HTERT RPE-1 (cell line): ENCODE data around the gene TMIE.

Experiments used
- in situ Hi-C: fragments of 300-500 bp; cut with MboI; formaldehyde crosslinking; loops from 4 replicates; pipeline ENCODE4 v1.14.3; 2020; ENCODE audit warnings: low sequenced_read_pairs

TMIE gene

DNA sequence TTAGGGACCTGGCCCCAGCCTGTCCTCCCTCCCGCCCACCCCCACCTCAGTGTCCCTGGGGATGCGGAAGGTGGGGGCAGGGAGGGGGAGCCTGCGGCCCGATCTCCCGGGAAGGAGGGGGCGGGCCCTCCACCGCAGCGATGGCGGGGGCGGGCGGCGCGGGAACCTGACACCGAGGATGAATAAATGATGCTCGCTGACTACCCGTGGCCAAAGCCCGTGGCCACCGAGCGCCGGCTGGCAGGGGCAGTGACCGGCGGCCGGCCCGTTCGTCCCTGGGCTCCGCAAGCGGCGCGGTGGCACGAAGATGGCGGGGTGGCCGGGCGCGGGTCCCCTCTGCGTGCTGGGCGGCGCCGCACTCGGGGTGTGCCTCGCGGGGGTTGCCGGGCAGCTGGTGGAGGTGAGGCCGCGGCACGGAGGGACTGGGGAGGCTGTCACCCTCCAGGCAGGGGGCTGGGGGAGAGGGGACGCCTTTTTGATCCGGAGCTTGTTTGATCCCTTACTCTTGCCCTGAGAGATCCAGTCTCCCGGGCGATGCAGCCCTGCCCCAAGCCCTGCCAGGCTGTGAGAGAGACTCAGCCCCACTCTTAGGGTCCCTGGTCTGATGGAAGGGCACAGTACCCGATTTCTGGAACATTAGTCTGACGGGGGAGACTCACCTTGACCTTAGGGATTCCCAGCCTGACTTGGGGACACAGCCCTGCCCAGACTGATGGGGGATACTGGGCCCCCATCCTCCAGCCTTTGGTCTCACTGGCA is at the start of gene TMIE:
Gene TMIE, plus strand, starts transcription at position 212 of the 759 bp plus-strand sequence. Its CDS starts 96 bp downstream, at position 308.
- in situ Hi-C loops = no loop called here

DNA sequence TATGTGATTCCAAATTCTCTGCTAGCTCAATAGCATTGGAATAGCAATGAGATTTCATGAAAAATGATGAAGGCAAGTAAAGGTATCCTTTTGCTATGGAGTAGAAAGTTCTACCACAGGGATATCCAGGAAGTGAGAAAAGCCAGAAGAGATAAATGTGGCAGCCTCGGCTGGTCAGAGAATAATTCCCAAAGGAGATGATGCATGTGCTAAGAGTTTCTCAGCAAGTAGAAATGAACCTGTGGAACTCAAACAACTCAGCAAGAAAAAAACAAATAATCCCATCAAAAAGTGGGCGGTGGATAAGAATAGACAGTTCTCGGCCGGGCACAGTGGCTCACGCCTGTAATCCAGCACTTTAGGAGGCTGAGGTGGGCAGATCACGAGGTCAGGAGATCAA is 45.9 kb upstream of the TMIE start:
- in situ Hi-C loops = no loop called here

DNA sequence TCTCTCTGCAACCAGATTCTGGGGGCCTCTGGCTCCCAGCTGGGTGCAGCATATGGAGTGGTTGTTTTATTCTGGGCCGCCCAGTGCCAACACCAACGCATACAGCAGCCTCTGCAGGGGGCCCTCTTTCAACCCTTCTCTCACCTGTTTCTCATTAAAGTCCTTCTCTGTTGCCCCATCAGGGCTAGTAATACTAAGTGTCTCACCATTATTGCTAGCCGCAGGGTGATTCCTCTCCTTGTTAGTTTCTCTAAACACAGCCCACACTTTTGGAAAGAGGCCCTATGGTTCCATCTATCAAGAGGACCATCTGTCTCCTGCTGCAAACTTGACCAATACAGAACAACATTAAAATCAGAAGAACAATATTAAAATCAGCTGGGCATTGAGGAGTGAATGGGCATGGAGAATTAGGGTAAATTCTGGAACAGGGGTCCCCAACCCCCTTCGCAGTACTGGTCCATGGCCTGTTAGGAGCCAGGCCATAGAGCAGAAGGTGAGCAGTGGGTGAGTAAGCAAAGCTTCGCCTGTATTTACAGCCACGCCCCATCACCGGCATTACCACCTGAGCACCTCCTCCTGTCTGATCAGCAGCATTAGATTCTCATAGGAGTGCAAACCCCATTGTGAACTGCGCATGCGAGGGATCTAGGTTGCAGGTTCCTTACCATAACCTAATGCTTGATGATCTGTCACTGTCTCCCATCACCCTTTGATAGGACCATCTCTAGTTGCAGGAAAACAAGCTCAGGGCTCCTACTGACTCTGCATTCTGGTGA is 44.2 kb upstream of the TMIE start:
- in situ Hi-C loops = no loop called here

- in situ Hi-C loops = no loop called here
Measured at GRCh38 chr3:46659285-46659684, 41.9 kb upstream of the TMIE start.

DNA sequence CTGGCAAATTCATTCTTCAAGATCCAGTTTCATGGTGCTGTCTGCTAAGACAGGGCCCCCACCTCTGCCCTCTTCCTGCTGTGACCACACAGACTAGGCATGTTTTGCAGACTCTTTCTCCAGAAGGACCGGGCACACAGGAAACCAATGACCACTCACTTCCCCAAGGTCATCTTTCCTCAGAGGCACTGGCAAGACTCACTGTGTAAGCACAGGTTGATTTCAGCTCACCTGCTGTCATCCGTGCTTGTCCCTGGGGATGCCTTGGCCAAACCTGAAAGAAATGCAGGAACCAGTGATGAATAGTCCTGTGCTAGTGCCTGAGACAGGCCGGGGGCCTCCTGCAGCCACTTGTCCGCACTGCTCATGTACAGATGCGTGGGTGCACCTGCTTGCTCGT is 41.2 kb upstream of the TMIE start:
- in situ Hi-C loops = no loop called here

DNA sequence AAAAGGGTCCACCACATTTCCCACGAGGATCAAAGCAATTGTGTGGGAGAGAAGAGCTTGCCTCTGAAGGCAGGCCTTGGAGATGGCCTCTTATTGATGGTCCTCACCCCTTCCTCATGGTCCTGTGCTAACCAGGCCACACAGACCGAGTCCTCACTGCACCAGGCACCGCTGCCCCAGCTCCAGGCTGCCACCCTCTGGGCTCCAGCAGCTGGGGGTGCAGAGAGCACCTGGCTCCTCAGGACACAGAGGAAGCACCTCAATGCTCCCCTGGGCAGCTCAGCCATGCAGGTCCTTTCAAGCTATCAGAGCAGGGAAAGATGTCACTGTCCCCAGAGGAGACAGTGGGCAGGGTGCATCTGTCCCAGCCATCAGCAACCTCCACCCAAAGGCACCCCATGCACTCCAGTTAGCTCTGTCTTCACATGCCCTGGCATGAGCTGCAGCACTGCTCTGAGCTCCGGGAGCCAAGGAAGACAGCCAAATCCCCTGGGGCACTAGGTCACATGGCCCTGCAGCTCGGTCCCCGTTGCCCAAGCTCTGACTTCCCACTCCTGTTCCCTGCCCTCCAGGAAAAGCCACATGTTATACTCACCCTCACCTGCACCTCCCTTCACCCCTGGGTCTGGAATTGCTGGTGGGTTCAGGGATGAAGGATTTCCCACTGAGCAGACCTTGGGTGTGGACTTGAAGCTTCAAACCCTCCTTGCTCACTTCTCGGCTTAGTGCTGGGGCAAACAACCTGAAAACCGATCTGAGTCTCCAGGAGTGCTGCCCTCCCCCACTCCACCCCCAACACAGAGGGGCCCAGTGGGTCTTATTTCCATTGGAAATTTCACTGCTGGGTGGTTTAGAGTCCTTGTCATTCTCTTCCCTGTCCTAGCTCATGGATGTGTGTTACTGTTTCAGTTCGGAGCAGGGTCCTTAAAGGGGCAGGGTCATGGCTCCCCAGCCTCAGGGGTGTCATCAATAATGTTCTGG is 40.4 kb upstream of the TMIE start:
- in situ Hi-C loops = no loop called here

DNA sequence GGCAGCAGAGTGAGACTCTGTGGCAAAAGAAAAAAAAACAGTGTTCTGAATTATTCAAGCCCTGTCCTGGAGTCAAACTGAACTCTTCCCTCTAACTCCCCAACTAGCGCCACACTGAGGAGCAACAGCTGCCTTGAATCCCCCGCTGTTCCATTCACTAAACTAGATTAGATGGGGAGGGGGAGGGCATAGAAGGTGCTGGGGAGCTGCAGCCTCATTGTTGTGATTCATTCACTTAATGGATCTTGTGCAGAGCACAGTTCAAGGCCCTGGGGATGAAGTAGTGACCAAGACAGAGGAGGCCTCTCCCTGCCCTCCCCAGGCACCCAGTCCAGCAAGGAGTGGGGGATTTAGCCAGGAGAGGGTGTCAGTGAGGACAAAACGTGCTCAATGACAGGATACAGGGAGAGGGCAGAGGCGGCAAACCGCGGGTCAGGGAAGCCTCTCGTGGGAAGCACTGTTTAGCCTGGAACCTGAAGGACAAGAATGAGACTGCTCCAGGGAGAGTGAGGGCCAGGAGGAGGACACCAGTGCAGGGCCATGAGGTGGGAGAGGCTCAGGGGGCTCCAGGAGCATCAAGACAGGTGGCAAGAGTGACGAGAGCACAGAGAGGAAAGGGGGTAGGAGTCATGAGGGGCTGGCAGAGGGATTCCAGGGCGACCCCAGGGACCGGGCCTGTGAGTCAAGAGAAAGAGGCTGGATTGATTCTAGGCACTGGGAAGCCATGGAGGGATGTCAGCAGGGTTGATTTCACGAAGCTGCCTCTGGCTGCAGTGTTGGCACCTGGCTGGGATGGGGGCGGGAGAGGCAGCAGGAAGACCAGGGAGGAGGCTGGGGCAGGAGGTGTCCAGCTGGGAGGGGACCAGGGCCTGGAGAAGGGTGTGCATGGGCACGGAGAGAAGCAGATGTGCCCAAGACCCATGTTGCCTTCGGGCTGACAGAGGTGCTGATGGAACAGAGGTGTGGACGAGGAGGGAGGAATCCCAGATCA is 39.1 kb upstream of the TMIE start:
- in situ Hi-C loops = no loop called here

GRCh38 chr3:46662771-46663551 is 38.2 kb upstream of the TMIE start:
- in situ Hi-C loops = no loop called here

GRCh38 chr3:46663591-46664135 is 37.5 kb upstream of the TMIE start:
- in situ Hi-C loops = no loop called here

DNA sequence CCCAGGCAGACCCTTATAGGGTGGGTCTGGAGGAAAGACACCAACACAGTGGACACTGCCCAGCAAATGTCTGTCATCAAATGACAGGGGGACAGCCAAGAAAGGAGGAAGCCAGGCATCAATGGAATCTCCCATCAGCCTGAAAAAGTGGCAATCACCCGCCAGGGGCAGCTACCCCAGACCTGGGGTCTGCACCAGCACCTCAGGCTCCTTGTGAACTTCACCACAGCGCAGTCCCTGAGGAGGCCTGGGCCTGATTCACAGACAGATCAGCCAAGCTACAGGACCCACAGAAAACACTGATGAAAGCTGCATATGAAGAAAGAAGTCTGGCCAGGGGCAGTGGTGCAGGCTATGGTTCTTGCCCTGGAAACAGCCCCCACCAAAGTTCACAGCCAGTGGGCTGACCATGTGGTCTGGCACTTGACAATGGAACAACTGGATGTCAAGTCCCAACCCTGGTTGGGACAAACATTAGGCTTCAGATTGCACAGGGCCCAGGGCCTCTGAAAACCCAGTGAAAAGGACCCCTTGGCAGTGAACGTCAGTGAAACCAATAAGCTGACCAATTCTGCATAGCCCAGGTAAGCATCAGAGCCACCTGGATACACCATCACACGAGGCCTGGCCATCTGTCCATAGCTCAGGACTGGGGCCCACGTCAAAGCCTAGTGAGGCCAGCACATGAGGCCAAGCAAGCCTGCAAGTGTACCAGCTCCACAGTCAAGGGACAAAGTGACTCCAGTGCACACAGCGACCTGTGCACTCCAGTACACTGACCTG is 36.8 kb upstream of the TMIE start:
- in situ Hi-C loops = no loop called here

GRCh38 chr3:46664971-46665762 is 36.0 kb upstream of the TMIE start:
- in situ Hi-C loops = no loop called here

DNA sequence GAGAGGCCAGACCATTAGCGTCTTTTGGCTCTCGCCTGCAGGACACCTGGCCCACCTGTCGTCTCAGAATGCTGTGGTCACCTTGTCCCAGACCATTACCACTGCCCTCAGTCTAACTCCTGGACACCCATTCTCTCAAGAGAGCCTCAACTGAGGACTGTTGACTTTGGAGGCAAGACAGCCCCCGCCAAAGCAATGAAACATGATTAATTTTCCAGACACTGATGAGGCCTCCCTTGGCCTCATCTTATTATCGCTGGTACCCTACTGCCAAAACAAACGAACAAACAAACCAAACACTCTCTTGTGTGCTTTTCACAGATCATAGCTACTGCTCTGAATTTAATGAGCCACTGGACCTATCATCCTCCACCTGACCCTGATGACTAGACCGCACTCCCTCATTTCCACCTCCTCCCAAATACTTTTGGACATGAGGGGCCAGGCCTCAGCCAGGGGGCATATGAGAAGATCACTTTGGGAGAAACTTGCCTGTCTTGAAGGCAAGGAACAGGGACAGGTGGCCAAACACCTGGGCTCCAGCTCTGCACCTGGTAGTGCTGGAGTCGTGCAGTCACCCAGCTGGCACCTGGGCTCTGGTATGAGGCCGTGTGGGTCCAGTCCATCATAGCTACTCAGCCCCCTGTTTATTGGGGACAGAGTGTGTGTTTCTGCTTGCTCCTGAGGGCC is 35.3 kb upstream of the TMIE start:
- in situ Hi-C loops = no loop called here

DNA sequence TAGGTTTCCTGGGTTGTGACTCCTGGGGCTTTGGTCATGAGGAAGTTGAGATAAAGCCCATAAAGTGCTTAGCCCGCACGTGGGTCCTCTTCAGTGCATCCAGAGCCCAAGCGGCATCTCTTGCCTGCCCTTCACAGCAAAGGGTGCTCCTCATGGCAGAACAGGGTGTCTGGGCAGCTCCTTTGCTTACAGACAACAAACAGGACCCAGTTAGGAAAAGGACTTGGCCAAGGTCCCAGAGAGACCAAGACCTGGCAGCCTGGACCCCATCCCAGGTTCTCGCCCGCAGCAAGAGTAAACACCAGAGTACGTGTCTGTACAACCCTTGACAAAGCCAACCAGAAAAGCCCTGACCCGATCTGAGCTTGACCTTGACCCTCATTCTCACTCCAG is 34.7 kb upstream of the TMIE start:
- in situ Hi-C loops = no loop called here

DNA sequence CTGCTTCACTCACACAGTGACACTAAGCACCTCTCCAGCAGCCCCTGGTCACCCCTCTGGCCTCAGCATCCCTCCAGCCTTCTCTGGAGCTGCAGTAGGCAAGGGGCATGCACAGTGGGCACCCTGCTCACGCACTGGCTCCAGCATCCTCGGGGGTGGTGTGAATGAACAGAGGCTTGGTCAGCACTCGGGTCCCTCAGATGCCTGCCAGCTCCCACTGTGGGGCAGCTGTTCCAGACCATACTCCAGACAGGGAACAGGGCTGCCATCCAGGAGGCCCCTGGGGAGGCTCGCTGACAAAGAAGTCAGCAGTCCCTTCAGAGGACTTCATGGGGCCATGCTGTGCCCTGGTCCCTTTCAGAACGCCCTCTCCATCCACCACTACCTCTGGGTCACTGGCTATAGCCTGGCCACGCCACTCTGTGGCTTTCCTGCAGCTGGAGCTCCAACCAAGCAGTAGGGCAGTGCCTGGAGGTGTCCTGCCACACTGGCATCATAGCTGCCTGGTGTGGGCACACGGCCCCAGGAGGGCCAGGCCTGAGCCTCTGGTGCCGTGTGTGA is 34.1 kb upstream of the TMIE start:
- in situ Hi-C loops = no loop called here

DNA sequence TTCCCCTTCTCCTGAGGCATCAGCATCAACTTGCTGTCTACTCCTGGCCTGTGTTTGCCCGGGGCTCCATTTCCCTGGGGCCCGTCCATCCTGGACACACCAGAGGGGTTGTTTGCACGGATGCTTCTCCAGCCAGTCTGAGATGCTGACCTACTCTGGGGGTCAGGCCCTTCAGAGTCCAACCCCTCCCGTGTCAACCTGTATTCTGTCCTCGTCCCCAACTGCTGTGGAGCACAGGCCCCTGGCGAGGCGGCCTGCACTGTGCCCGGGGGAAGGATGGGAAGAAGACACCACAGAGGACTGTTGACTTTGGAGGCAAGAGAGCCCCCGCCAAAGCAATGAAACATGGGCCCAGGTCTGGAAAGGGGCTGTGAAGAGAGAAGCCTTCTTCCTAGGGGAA is 33.5 kb upstream of the TMIE start:
- in situ Hi-C loops = no loop called here

- in situ Hi-C loops = no loop called here
Measured at GRCh38 chr3:46668116-46668515, 33.1 kb upstream of the TMIE start.
